Skeletal muscle tissue (tissue), 4 donors: ENCODE data around the gene ZGPAT. TPM values are rescaled to one million over a fixed set of nuclear protein-coding genes. Genes with fewer than 3 reads are reported as not detected.

Experiments used
- H3K27ac ChIP-seq: one replicate; pipeline ENCODE4 v1.7.0; 2013; ENCODE audit warnings: mild to moderate bottlenecking, low read depth, low read length, inconsistent platforms
- H3K27me3 ChIP-seq, 3 donors: one replicate each; pipeline ENCODE4 v1.7.0; 2013; ENCODE audit warnings: low read length in 3 of 3; ENCODE audit not compliant: control insufficient read depth in 3 of 3, insufficient read depth in 3 of 3
- H3K36me3 ChIP-seq, 3 donors: one replicate each; pipeline ENCODE4 v1.7.0; 2013; ENCODE audit warnings: low read length in 3 of 3; ENCODE audit not compliant: control insufficient read depth in 3 of 3, insufficient read depth in 3 of 3
- H3K4me1 ChIP-seq, 3 donors: one replicate each; pipeline ENCODE4 v1.7.0; 2013; ENCODE audit warnings: low read length in 3 of 3, mild to moderate bottlenecking in 3 of 3; ENCODE audit not compliant: control insufficient read depth in 3 of 3, insufficient read depth in 3 of 3
- H3K4me3 ChIP-seq, 3 donors: one replicate each; pipeline ENCODE4 v1.7.0; 2013; ENCODE audit warnings: low read length in 3 of 3
- H3K9ac ChIP-seq, 3 donors: one replicate each; pipeline ENCODE4 v1.7.0; 2013; ENCODE audit warnings: low read length in 3 of 3, mild to moderate bottlenecking in 3 of 3, moderate library complexity in 2 of 3, low read depth in 1 of 3
- H3K9me3 ChIP-seq, 3 donors: one replicate each; pipeline ENCODE4 v1.7.0; 2013; ENCODE audit warnings: low read length in 3 of 3; ENCODE audit not compliant: control insufficient read depth in 3 of 3
- total RNA-seq: library from RNA; depleted of rRNA; stranded (reverse); fragments of >200 nt; gene quantifications from one replicate; pipeline ENCODE4 v1.2.3, GENCODE V29; 2014
- donor health status: Osteomylitis.

The ZGPAT gene
- total RNA-seq, 1 donor from 2014 or later = 6.8 TPM

DNA sequence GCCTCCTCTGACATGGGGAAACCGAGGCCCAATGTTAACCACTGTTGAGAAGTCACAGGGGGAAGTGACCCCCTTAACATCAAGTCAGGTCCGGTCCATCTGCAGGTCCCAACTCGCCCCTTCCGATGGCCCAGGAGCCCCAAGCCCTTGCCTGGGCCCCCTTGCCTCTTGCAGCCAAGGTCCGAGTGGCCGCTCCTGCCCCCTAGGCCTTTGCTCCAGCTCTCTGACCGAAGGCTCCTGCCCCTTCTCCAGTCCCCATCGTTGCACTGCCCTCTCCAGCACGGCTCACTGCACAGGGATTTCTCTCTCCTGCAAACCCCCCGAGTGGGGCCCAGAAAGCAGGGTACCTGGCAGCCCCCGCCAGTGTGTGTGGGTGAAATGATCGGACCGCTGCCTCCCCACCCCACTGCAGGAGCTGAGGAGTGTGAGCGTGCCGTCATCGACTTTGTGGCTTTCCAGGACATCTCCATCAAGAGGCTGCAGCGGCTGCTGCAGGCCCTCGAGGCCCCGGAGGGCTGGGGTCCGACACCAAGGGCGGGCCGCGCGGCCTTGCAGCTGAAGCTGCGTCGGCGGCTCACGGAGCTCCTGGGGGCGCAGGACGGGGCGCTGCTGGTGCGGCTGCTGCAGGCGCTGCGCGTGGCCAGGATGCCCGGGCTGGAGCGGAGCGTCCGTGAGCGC lies 9.8 kb upstream of the ZGPAT start:
- H3K9me3 ChIP-seq = no peaks in the 10 kb centered on the region
- H3K27me3 ChIP-seq = no peaks in the 10 kb centered on the region
- H3K36me3 ChIP-seq = peaks cover 9 to 20% (median 18%) of the 10 kb centered on the region in 3 donors
- peaks cover 29 to 45% (median 41%) of the 10 kb centered on the region in 3 donors for H3K4me1 ChIP-seq
- H3K9ac ChIP-seq = no peak overlapping the region
- no peak overlapping the region for H3K4me3 ChIP-seq
- H3K27ac ChIP-seq = peak overlapping the region; percentile 30

DNA sequence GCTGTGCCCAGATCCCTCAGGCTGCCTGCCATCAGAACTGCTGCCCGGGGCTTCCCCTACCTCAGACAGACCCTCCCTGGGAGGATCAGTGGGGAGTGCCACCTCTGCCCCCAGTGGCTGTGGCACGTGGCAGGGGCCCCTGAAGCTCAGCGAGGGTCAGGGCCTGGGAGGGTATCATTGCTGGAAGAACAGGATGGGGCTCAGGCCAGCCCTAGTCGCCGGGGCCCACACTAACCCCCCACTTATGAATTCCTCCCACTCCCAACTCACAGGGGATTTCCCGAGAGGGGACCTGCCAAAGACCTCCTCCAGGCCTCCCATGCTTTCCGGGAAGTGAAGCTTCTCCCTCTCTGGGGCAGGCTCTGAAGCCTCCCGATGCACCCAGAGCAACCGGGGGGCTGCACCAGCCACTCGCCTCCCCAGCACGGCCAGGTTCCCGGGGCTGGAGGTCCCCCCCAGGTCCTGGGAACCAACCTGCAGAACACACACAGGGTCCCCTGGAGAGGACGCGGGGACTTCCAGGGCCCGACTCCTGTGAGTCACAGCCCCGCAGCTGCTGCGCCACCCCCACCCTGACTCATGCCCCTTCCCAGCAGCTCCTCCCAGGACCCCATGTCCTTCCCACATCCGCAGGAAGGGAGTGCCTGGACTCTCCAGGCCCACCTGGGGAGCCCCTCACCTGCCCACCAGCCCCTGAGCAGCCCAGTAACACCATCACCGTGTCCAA lies 8.9 kb upstream of the ZGPAT start:
- H3K4me1 ChIP-seq = peaks cover 29 to 45% (median 41%) of the 10 kb centered on the region in 3 donors
- H3K27ac ChIP-seq = peak overlapping the region; percentile 72
- H3K9me3 ChIP-seq = no peaks in the 10 kb centered on the region
- H3K27me3 ChIP-seq = no peaks in the 10 kb centered on the region
- H3K4me3 ChIP-seq = no peak overlapping the region
- peaks cover 6 to 19% (median 18%) of the 10 kb centered on the region in 3 donors for H3K36me3 ChIP-seq
- peak overlapping the region in 2 of 3 donors; percentile 34 to 50 for H3K9ac ChIP-seq

DNA sequence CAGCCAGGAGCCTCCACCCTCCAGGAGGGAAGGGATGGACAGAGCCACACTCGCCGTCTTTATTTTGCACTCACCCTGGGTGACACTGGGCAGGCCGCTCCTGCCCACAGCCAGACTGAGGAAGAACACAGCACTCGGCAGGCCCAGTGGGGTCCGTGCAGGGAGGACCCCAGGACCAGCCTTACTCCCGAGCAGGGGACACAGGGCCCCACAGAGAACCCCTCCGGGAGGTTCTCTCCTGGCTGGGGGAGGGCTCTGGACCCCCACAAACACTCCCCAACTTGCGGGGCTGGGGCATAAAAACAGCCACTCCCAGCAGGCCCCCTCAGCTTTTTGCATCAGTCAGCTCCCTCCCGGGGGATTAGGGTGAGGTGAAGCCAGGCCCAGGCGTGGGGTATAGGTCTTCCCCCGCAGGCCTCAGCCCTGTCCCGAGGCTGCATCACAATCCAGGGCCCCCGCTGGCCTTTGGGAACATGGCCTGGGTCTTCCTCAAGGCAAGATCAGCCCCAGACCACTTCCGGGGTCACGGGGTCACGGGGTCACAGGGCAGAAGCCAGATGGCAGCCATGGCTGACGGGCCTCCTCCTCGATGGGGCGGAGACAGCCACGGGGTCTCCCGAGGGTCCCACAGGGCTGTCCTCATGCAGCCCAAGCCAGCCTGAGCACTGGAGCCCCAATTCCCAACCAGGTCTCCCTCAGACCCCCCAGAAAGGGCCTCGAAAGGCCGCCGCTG lies 8.2 kb upstream of the ZGPAT start:
- H3K9me3 ChIP-seq = no peaks in the 10 kb centered on the region
- peak overlapping the region; percentile 72 for H3K27ac ChIP-seq
- H3K4me3 ChIP-seq = no peak overlapping the region
- H3K4me1 ChIP-seq = peaks cover 29 to 45% (median 41%) of the 10 kb centered on the region in 3 donors
- peak overlapping the region in 2 of 3 donors; percentile 45 to 50 for H3K9ac ChIP-seq
- H3K36me3 ChIP-seq = peaks cover 13 to 22% (median 21%) of the 10 kb centered on the region in 3 donors
- H3K27me3 ChIP-seq = no peaks in the 10 kb centered on the region

DNA sequence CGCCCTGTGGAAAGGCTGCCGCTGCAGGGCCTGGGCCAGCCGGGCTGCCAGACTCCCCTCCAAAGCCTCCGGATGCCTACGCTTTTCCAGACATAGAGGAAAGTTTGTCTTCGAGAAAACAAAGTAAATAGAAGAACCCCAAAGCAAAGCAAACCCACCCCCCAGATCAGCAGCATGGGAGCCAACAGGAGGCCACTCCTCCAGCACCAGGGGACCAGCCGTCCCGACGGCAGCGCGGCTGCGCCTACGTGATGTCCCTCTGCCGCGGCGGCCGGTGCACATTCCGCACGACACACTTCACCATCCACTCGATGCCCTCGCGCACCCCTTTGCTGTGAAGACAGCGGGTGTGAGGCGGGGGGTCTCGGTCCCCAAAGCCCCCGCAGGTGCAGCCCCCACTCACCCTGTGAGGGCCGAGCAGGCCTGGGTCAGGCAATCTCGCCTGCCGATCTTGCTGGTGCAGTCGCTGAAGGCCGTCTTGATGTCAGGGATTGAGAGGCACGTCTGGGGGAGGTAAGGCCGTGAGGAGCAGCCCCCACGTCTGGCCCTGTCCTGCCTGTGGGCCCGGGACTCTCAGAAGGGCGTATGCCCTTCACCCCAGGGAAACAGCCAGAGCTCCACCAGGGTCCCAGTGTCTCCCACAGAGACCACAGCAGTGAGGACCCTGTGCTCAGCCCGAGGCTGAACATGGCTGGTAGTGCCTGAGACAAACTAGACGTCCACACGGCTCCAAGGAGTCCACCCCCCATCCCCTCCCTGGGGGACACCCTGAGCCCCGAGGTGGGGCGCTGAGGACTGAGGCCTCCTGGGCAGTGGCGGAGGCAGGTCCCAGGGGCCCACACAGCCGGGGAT lies 7.4 kb upstream of the ZGPAT start:
- peaks cover 21 to 28% (median 26%) of the 10 kb centered on the region in 3 donors for H3K36me3 ChIP-seq
- H3K4me1 ChIP-seq = peaks cover 29 to 43% (median 39%) of the 10 kb centered on the region in 3 donors

DNA sequence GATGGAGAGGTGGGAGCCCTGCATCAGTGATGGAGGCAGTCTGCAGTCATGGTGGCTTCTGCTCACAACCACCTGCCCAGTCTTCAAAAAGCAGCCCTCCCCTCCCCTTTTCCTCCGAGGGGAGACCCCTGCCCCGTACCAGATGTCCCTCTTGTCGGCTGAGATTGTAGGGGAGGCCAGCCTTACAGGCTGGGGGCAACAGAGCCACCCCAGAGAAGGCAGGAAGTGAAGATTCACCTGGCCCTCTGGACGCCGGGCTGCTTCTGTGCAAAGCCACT lies 6.8 kb upstream of the ZGPAT start:
- Histone ChIP-seq H3K4me3 (no peak overlapping the region), H3K27ac (no peak overlapping the region), H3K9ac (no peak overlapping the region), H3K27me3 (no peaks in the 10 kb centered on the region), H3K36me3 (peaks cover 26 to 32% (median 31%) of the 10 kb centered on the region in 3 donors), H3K4me1 (peaks cover 30 to 40% (median 35%) of the 10 kb centered on the region in 3 donors), H3K9me3 (no peaks in the 10 kb centered on the region)

More for the DNA sequence above, 7.4 kb upstream of the ZGPAT start:
- H3K9ac ChIP-seq = peak overlapping the region in 1 of 3 donors; percentile 16
- H3K27ac ChIP-seq = peak overlapping the region; percentile 72
- H3K9me3 ChIP-seq = no peaks in the 10 kb centered on the region
- no peaks in the 10 kb centered on the region for H3K27me3 ChIP-seq
- H3K4me3 ChIP-seq = no peak overlapping the region

DNA sequence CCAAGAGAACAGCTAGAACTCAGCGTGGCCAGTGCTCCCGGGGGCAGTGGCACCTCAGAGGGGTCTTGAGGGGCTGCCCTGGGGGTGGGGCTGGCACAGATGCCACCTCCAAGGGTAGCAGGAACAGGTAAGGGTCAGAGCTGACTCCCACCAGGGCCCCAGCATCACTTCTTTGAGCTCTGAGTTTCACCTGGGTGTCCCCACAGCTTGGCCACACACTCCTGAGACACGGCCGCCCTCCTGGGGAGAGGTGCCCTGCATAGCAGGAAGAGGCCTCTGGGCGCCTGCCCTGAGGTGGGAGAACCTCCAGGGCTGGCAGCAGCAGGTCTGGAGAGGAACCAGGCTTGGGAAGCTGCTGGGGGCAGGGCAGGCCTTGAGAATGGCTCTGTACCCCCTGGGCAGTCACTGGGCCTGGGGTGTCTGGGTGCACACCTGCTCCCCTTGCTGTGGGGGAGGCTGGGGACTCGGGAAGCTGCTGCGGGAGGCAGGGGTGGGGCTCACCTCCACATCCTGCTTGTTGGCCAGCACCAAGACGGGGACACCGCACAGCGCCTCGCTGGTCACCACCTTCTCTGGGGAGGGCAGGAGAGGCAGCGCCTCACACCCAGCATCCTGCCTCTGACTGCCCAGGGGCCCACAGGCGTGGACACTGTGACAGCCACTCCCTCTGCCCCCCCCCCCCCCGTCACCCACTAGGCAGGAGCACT lies 6.4 kb upstream of the ZGPAT start:
- peaks cover 35 to 41% (median 37%) of the 10 kb centered on the region in 3 donors for H3K4me1 ChIP-seq
- no peak overlapping the region for H3K4me3 ChIP-seq
- H3K27me3 ChIP-seq = no peaks in the 10 kb centered on the region
- no peaks in the 10 kb centered on the region for H3K9me3 ChIP-seq
- peaks cover 31 to 36% (median 36%) of the 10 kb centered on the region in 3 donors for H3K36me3 ChIP-seq
- H3K9ac ChIP-seq = no peak overlapping the region
- no peak overlapping the region for H3K27ac ChIP-seq

DNA sequence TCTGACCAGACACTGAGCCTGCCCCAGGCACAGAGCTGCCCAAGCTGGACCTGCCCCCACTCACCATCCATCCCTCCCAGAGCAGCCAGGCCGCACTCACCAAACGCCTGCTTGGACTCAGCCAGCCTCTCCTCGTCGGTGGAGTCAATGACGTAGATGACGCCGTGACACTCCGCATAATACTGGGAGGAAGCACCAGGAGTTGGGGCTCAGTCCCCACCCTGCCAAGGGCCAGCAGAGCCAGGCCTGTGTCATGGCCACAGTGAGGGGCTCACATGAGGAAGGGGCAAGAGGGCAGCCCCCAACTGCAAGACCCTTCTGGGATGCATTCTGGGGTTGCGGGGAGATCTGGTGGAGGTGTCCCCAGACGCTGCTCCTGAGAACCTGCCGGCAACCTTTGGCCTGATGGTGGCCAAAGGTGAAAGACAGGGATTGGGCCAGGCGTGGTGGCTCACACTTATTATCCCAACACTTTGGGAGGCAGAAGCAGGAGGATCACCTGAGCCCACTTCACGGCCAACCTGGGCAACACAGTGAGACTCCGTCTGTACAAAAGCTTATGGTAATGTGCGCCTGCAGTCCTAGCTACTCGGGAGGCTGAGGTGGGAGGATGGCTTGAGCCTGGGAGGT lies 5.7 kb upstream of the ZGPAT start:
- no peak overlapping the region for H3K9ac ChIP-seq
- H3K36me3 ChIP-seq = peaks cover 31 to 41% (median 37%) of the 10 kb centered on the region in 3 donors
- H3K27me3 ChIP-seq = no peaks in the 10 kb centered on the region
- no peak overlapping the region for H3K27ac ChIP-seq
- no peaks in the 10 kb centered on the region for H3K9me3 ChIP-seq
- no peak overlapping the region for H3K4me3 ChIP-seq
- H3K4me1 ChIP-seq = peaks cover 35 to 41% (median 37%) of the 10 kb centered on the region in 3 donors

DNA sequence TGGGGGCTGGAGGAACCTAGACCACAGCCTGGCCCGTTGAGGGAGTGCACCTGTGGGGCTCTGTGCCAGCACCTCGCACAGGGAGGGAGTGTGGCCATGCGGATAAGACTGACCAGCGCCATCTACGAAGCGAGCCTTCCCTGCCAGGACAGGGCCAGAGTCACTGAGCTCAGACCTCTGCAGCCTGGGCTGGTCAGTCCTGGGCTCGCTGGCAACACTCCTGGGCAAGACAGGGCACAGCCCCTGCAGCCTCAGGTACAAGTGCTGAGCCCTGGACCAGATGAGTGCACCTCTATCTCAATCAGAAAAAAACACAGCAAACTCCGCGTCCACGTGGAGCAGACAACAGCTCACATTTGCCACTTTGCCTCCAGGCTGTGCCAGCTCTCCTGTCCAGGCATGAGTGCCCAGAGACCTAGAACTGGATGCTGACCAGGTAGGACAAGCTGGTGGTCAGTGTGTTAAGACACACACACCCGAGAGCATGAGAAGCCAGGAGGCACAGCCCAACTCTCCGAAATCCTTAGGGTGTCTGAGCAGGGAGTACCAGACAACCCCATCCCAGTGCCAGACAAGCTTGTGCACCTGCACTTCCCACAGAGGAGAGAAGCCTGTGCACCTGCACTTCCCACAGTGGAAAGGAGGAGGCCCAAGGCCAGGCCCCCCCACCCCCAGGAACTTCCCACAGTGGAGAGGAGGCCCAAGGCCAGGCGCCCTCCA lies 4.9 kb upstream of the ZGPAT start:
- Histone ChIP-seq H3K4me3 (no peak overlapping the region), H3K9me3 (no peaks in the 10 kb centered on the region), H3K9ac (no peak overlapping the region), H3K36me3 (peaks cover 31 to 41% (median 37%) of the 10 kb centered on the region in 3 donors), H3K27me3 (no peaks in the 10 kb centered on the region), H3K27ac (no peak overlapping the region), H3K4me1 (peaks cover 27 to 37% (median 31%) of the 10 kb centered on the region in 3 donors)
